ENCODE results near the gene PAK2.
A peak's percentile ranks its signal among the peaks of the same experiment; 100 is the strongest.
"Not testable (repeated sequence)": the region's sequence is repeated elsewhere in the genome, so short reads cannot be mapped to it uniquely, and the experiment has no call there.

PAK2 gene

DNA sequence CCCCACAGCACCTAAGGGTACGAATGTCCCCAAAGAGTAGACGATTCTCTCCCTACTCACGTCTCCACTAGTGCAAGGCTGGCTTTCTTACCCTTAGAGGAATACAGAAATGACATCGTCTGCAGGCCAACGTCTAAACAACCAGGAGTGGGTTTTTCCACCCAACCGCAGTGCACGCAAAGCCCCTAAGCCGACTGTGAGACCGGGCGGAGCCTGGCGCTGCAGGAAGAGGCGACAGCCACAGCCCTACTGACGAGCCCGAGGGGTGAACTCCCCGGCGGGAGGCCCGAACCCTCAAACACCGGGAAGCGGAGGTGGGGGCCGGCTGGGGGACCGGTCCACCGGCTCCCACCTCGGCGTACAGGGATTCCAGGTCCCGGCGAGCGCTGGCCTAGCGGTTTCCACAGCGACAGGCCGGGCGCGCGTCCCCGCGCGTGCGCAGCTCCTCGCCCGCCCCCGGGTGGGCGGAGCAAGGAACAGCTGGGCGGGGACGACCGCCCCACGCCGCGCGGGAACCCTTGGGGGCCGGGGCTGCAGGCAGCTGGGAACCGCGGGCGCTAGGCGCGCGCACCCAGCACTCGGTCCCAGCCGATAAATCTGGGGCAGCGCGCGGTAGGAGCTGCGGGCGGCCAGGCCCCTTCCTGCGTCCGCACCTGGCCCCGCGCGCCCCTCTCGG, 27.7 kb upstream of the PAK2 start, which contains the start of the genes CEP19 and PIGX:
Gene CEP19 (minus strand): TSS at position 413 of the 676 bp plus-strand sequence. CDS start 3,593 bp downstream, outside the sequence.
Gene PIGX (plus strand): TSS at position 540 of the 676 bp plus-strand sequence.
- TF ChIP-seq, protein P1, sequence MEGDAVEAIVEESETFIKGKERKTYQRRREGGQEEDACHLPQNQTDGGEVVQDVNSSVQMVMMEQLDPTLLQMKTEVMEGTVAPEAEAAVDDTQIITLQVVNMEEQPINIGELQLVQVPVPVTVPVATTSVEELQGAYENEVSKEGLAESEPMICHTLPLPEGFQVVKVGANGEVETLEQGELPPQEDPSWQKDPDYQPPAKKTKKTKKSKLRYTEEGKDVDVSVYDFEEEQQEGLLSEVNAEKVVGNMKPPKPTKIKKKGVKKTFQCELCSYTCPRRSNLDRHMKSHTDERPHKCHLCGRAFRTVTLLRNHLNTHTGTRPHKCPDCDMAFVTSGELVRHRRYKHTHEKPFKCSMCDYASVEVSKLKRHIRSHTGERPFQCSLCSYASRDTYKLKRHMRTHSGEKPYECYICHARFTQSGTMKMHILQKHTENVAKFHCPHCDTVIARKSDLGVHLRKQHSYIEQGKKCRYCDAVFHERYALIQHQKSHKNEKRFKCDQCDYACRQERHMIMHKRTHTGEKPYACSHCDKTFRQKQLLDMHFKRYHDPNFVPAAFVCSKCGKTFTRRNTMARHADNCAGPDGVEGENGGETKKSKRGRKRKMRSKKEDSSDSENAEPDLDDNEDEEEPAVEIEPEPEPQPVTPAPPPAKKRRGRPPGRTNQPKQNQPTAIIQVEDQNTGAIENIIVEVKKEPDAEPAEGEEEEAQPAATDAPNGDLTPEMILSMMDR (IDR thresholded peaks at IDR 0.05; ENCODE audit: low read depth, low read length): no peak
- peak within 1 kb of the TSS; percentile 71 to 90 for H3K4me3 ChIP-seq (replicated peaks in 1 of 2; ENCODE audit: low read depth in 2 of 2, low read length in 2 of 2)

DNA sequence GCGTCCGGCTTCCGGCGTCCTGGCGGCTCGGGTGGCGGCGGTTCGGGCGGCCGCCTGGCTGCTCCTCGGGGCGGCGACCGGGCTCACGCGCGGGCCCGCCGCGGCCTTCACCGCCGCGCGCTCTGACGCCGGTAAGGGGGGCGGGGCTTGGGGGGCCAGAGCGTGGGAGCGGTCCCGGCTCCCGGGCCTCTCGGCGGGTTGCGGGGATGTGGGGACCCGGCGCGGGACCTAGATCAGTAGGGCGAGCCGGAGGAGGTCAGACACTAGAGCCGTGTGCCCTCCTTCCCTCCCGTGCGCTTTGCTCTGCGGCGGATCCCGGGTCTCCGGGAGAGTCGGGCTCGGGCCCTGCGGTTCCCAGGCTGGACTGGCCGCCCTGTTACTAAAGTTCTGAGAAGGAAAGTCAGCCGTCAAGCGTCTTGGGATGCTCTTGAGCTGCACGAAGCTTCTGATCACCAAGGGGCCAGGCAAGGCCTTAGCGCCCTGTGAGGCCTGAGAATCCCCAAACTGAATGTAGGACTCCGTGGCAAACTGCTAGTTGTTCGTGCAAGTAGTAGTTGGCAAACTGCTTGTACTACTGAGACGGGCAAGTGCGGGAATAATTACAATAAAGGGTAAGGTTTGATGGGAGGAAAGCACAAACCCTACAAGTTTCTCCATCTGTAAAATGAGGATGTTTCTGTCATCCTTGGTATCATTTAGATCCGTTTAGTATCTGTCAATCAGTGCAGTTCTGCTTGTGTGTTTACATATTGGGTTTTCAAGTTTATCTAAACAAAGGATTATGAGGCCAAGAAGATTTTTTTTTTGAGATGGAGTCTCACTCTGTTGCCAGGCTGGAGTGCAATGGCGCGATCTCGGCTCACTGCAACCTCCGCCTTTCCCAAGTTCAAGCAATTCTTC, 26.9 kb upstream of the PAK2 start:
- peak overlapping the region; percentile 71 to 90 for H3K4me3 ChIP-seq (replicated peaks in 1 of 2; ENCODE audit: low read depth in 2 of 2, low read length in 2 of 2)
- DNase-seq (ENCODE audit: low read depth in 2 of 2): peak; percentile 67 to 74
- TF ChIP-seq, protein P1 (IDR thresholded peaks at IDR 0.05; ENCODE audit: low read depth, low read length): no peak

More for the DNA sequence above, 27.7 kb upstream of the PAK2 start, which contains the start of the genes CEP19 and PIGX:
- DNase-seq (ENCODE audit: low read depth in 2 of 2): peak; percentile 83 to 90

GRCh38 chr3:196717162-196717561, 22.5 kb upstream of the PAK2 start:
- DNase-seq (ENCODE audit: low read depth in 2 of 2); H3K4me3 ChIP-seq (replicated peaks in 1 of 2; ENCODE audit: low read depth in 2 of 2, low read length in 2 of 2): not testable (repeated sequence)

DNA sequence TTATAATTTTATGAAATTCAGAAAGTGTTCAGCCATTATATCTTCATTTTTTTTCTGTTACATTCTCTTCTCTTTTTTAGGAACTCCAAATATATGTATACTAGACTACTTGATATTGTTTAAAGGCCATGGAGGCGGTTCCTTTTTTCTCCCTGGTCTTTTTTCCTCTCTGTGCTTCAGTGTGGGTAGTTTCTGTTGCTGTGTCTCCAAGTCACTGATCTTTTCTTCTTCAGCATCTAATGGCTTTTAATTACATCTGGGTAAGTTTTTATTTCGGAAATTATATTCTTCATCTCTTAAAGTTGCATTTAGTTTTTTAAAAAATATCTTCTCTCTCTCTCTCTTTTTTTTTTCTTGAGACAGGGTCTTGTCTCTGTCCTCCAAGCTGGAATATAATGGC, 18.6 kb upstream of the PAK2 start:
- TF ChIP-seq, protein P1 (IDR thresholded peaks at IDR 0.05; ENCODE audit: low read depth, low read length): no peak
- H3K4me3 ChIP-seq (replicated peaks in 1 of 2; ENCODE audit: low read depth in 2 of 2, low read length in 2 of 2): no peak overlapping the region
- no peak for DNase-seq (ENCODE audit: low read depth in 2 of 2)

DNA sequence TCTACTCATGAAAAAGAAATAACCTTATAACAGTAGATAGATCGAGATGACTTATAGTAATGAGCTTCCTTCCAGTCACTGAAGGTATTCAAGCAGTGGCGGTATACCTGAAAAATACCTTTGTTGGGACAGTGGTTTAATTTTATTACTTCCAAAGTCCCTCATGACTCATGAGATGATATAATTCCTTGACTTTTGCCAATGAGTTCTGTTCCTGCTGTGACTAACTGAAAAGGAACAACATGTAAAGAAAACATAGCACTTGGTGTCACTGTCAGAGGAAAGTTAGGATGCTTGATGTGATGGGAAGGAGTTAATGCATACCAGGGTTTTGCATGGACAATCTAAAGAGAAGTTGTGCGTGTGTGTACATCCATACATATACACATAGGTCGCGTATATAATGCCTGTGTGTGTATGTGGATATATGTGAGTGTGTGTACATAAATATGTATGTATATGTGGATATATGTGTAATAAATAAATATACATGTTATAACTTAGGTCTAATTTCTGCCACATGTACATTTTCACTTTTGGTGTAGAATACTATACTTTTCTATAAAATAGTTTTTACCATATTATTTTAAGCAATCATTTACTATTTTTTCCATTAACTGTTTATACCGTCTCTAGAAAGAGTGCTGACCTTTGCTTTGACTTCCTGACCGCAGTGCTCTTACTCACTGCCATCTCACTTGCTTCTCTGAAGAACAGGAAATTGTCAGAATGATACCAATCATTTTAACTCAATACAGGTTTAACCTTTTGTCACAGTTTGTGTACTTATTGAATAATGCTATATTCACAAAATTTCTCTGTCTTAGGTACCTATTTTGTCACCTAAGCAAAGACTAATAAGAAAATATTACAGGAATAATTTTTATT, 12.6 kb upstream of the PAK2 start:
- peak; percentile 18 to 72 for DNase-seq (ENCODE audit: low read depth in 2 of 2)
- no peak overlapping the region for H3K4me3 ChIP-seq (replicated peaks in 1 of 2; ENCODE audit: low read depth in 2 of 2, low read length in 2 of 2)
- TF ChIP-seq, protein P1 (IDR thresholded peaks at IDR 0.05; ENCODE audit: low read depth, low read length): no peak

DNA sequence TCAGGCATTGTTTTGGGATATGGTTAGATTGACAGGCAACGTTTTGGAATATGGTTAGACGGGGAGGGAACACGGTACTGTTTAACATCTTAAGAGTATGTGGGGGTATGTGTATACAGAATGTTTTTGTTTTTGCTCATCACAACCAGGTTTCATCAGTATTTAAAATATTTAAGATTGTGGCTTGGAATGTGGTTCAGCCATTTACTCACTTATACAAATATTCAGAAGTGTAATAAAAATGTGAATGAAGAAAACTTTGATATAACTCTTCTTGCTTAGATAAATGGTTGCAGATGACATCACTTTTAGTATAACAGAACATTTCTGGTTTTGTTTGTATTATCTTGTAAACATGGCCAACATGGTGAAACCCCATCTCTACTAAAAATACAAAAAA, 3.9 kb upstream of the PAK2 start:
- TF ChIP-seq, protein P1 (IDR thresholded peaks at IDR 0.05; ENCODE audit: low read depth, low read length): no peak
- DNase-seq (ENCODE audit: low read depth in 2 of 2): peak in 1 of 2 donors; percentile 63
- H3K4me3 ChIP-seq (replicated peaks in 1 of 2; ENCODE audit: low read depth in 2 of 2, low read length in 2 of 2): no peak overlapping the region
